Renal cortical epithelial cell (primary cell): Measurements from ENCODE around the gene DNAH11. TPM values are rescaled to one million over a fixed set of nuclear protein-coding genes. Genes with fewer than 3 reads are reported as not detected.
"Not testable (repeated sequence)": the region's sequence is repeated elsewhere in the genome, so short reads cannot be mapped to it uniquely, and the experiment has no call there.

ENCODE experiments used
- DNase-seq: peaks from one replicate; pipeline ENCODE4 v3.0.0-alpha.2; 2011; ENCODE audit warnings: low read depth
- total RNA-seq: library from RNA; depleted of rRNA; stranded (reverse); fragments of >200 nt; gene quantifications from 2 replicates; pipeline ENCODE4 v1.2.3, GENCODE V29; 2014

DNAH11 gene
- total RNA-seq, 1 donor from 2014 or later, result 0.05 TPM

GRCh38 chr7:21883501-21883900 is 340.7 kb downstream of the DNAH11 start:
- DNase-seq, result not testable (repeated sequence)

GRCh38 chr7:21884496-21884895 is 341.7 kb downstream of the DNAH11 start:
- DNase-seq, result no peak

- no peak for DNase-seq
These were observed 343.6 kb downstream of the DNAH11 start for GRCh38 chr7:21886396-21886795.

GRCh38 chr7:21887353-21887752 is 344.5 kb downstream of the DNAH11 start:
- DNase-seq, result no peak

GRCh38 chr7:21887779-21888178 is 344.9 kb downstream of the DNAH11 start:
- no peak for DNase-seq

- DNase-seq, result no peak
These were observed 348.5 kb downstream of the DNAH11 start for GRCh38 chr7:21891291-21891690.

- DNase-seq, result no peak
These were observed 350.6 kb downstream of the DNAH11 start for GRCh38 chr7:21893401-21893800.

GRCh38 chr7:21898265-21898930 is 355.6 kb downstream of the DNAH11 start:
- DNase-seq, result no peak

- DNase-seq, result no peak
These were observed 359.4 kb downstream of the DNAH11 start for GRCh38 chr7:21902240-21902639.

GRCh38 chr7:21903020-21903786 is 360.4 kb downstream of the DNAH11 start:
- no peak for DNase-seq

- no peak for DNase-seq
These were observed 365.9 kb downstream of the DNAH11 start for GRCh38 chr7:21908746-21909145.

GRCh38 chr7:21910253-21910652 is 367.4 kb downstream of the DNAH11 start:
- DNase-seq, result no peak

GRCh38 chr7:21911341-21911875 is 368.6 kb downstream of the DNAH11 start:
- no peak for DNase-seq

GRCh38 chr7:21912305-21912704 is 369.5 kb downstream of the DNAH11 start:
- no peak for DNase-seq

GRCh38 chr7:21912931-21913780 is 370.3 kb downstream of the DNAH11 start:
- no peak for DNase-seq

- no peak for DNase-seq
These were observed 371.8 kb downstream of the DNAH11 start for GRCh38 chr7:21914671-21915070.

- DNase-seq, result no peak
These were observed 372.3 kb downstream of the DNAH11 start for GRCh38 chr7:21915140-21915539.

GRCh38 chr7:21916176-21916575 is 373.3 kb downstream of the DNAH11 start:
- DNase-seq, result no peak

GRCh38 chr7:21916629-21917028 is 373.8 kb downstream of the DNAH11 start:
- DNase-seq, result no peak

GRCh38 chr7:21918216-21918615 is 375.4 kb downstream of the DNAH11 start:
- DNase-seq, result no peak

GRCh38 chr7:21920936-21921335 is 378.1 kb downstream of the DNAH11 start:
- DNase-seq, result no peak

- DNase-seq, result no peak
These were observed 379.8 kb downstream of the DNAH11 start for GRCh38 chr7:21922605-21923004.
